Peyer's patch (tissue), 4 donors: ENCODE results near the gene RUNDC3A. TPM values are rescaled to one million over a fixed set of nuclear protein-coding genes. Genes with fewer than 3 reads are reported as not detected.
"Not testable (repeated sequence)": the region's sequence is repeated elsewhere in the genome, so short reads cannot be mapped to it uniquely, and the experiment has no call there.

ENCODE experiments used
- DNase-seq, 3 donors: peaks; one replicate each; pipeline ENCODE4 v3.0.0-alpha.2; 2017 to 2019
- H3K27ac ChIP-seq, 4 donors: fragments of 200-600 bp; sonication (generic); one replicate each; pipeline ENCODE4 v1.5.1; 2016 to 2019
- H3K27me3 ChIP-seq, 2 donors: fragments of 200-600 bp; sonication (generic); one replicate each; pipeline ENCODE4 v1.5.1; 2019
- H3K36me3 ChIP-seq, 3 donors: fragments of 200-600 bp; sonication (generic); one replicate each; pipeline ENCODE4 v1.5.1; 2016 to 2019
- H3K4me1 ChIP-seq, 4 donors: fragments of 200-600 bp; sonication (generic); one replicate each; pipeline ENCODE4 v1.5.1; 2016 to 2019
- H3K4me3 ChIP-seq, 4 donors: fragments of 200-600 bp; sonication (generic); 1 replicate in 3 of 4; 2 replicates in 1 of 4; pipeline ENCODE4 v1.5.1; 2016 to 2019; ENCODE audit warnings: mild to moderate bottlenecking in 1 of 4
- H3K9me3 ChIP-seq, 4 donors: fragments of 200-600 bp; sonication (generic); one replicate each; pipeline ENCODE4 v1.5.1; 2016 to 2019; ENCODE audit warnings: mild to moderate bottlenecking in 1 of 4
- CTCF ChIP-seq, 6 experiments: fragments of 450-650 bp in 4 of 6; fragments of 200-600 bp in 2 of 6; sonication (generic) in 1 of 6; IDR thresholded peaks; one replicate each; pipeline ENCODE4 v1.5.1; 2017 to 2019; ENCODE audit warnings: antibody characterized with exemption in 6 of 6, mild to moderate bottlenecking in 3 of 6, moderate library complexity in 1 of 6
- POLR2A ChIP-seq, 2 donors: fragments of 450-650 bp; IDR thresholded peaks; one replicate each; pipeline ENCODE4 v1.5.1; 2017; ENCODE audit warnings: antibody characterized with exemption in 2 of 2, mild to moderate bottlenecking in 2 of 2, moderate library complexity in 2 of 2
- total RNA-seq, 4 donors: library from RNA; depleted of rRNA; stranded (reverse); fragments of >200 nt; gene quantifications; one replicate each; pipeline ENCODE4 v1.1.0, GENCODE V29; 2016

Gene RUNDC3A
- total RNA-seq, 4 donors from 2014 or later = 0.88 to 14.9 (median 3.8) TPM

DNA sequence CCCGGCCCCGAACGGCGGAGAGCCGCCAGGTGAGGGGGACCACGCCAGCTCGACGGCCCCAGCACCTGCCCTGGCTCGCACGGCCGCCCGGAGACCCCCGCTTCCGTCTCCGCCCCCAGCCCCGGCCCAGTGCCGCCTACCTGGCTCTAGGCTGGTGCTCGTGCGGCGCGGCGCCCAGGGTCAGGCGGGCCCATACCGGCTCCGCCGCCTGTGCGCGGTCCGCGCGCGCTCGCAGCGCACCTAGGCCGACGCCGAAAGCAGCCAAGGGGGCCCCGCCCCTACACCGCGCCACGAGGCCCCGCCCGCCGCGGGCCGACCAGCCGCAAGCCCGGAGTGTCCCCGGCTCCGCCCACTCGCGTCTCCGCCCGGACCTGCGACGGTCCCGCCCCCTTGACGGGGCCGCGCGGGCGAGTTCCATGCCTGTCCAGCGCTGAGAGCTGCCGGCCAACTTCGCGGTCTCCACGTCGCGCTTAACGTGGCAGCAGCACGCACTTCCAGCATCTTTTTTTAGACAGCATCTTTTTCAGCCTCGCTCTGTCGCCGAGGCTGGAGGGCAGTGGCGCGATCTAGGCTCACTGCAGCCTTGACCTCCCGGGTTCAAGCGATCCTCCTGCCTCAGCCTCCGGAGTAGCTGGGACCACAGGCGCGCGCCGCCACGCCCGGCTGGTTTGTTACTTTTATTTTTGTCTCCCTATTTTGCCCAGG lies 16.3 kb downstream of the RUNDC3A start, which contains the start of gene SLC25A39:
TSS of gene SLC25A39 (minus strand) at position 253 of the 705 bp plus-strand sequence. CDS start 1,261 bp downstream, outside the sequence.
- Histone ChIP-seq H3K4me3 (peak within 1 kb of the TSS; percentile 78 to 98 (median 95)), H3K36me3 (peaks cover 0 to 27% (median 0%) of the 10 kb centered on the region in 3 donors), H3K27ac (peak within 1 kb of the TSS; percentile 91 to 99 (median 94)), H3K27me3 (no peaks in the 10 kb centered on the region), H3K4me1 (peaks cover 0 to 28% (median 7%) of the 10 kb centered on the region in 4 donors), H3K9me3 (no peaks in the 10 kb centered on the region)
- TF ChIP-seq POLR2A (IDR thresholded peaks at IDR 0.05) (peak; percentile 75), CTCF (IDR thresholded peaks at IDR 0.05) (peak in 2 of 6 experiments; percentile 14 to 44)
- DNase-seq = peak; percentile 89 to 98 (median 97)

- H3K27ac ChIP-seq = peak overlapping the region; percentile 91 to 99 (median 94)
- H3K36me3 ChIP-seq = peaks cover 0 to 5% (median 0%) of the 10 kb centered on the region in 3 donors
- no peaks in the 10 kb centered on the region for H3K9me3 ChIP-seq
- TF ChIP-seq CTCF (IDR thresholded peaks at IDR 0.05) = peak in 3 of 6 experiments; percentile 20 to 61 (median 20)
- no peak for TF ChIP-seq POLR2A (IDR thresholded peaks at IDR 0.05)
- no peaks in the 10 kb centered on the region for H3K27me3 ChIP-seq
- H3K4me3 ChIP-seq = peak overlapping the region; percentile 78 to 98 (median 95)
- H3K4me1 ChIP-seq = peaks cover 0 to 32% (median 7%) of the 10 kb centered on the region in 4 donors
- DNase-seq = peak; percentile 96 to 99 (median 96)
Measured at GRCh38 chr17:44326861-44327444, 18.6 kb downstream of the RUNDC3A start.

GRCh38 chr17:44327715-44328449 lies 19.5 kb downstream of the RUNDC3A start:
- Histone ChIP-seq H3K27me3 (no peaks in the 10 kb centered on the region), H3K9me3 (no peaks in the 10 kb centered on the region), H3K4me3 (no peak overlapping the region), H3K36me3 (no peaks in the 10 kb centered on the region), H3K27ac (no peak overlapping the region), H3K4me1 (peaks cover 0 to 29% (median 7%) of the 10 kb centered on the region in 4 donors)
- no peak for TF ChIP-seq CTCF (IDR thresholded peaks at IDR 0.05)
- no peak for TF ChIP-seq POLR2A (IDR thresholded peaks at IDR 0.05)
- no peak for DNase-seq

DNA sequence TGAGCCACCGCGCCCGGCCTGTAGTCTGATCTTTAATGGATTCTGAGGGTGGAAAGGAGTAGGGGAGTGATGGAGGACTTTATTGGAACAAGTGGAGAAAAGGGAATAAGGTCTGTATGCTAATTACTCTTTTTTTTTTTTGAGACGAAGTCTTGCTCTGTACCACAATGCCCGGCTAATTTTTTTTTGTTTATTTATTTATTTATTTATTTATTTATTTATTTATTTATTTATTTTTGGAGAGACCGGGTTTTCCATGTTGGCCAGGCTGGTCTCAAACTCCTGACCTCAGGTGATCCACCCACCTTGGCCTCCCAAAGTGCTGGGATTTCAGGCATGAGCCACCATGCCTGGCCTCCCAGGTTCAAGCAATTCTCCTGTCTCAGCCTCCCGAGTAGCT lies 21.1 kb downstream of the RUNDC3A start:
- H3K9me3 ChIP-seq, DNase-seq, H3K4me3 ChIP-seq: not testable (repeated sequence)

GRCh38 chr17:44330263-44330662 lies 21.9 kb downstream of the RUNDC3A start:
- not testable (repeated sequence) for H3K9me3 ChIP-seq, DNase-seq, H3K36me3 ChIP-seq, H3K27ac ChIP-seq, H3K27me3 ChIP-seq, H3K4me3 ChIP-seq
- peaks cover 0 to 17% (median 4%) of the 10 kb centered on the region in 4 donors for H3K4me1 ChIP-seq

More for the DNA sequence above, 21.1 kb downstream of the RUNDC3A start:
- peaks cover 0 to 17% (median 2%) of the 10 kb centered on the region in 4 donors for H3K4me1 ChIP-seq
- H3K36me3 ChIP-seq, H3K27me3 ChIP-seq, H3K27ac ChIP-seq: not testable (repeated sequence)

DNA sequence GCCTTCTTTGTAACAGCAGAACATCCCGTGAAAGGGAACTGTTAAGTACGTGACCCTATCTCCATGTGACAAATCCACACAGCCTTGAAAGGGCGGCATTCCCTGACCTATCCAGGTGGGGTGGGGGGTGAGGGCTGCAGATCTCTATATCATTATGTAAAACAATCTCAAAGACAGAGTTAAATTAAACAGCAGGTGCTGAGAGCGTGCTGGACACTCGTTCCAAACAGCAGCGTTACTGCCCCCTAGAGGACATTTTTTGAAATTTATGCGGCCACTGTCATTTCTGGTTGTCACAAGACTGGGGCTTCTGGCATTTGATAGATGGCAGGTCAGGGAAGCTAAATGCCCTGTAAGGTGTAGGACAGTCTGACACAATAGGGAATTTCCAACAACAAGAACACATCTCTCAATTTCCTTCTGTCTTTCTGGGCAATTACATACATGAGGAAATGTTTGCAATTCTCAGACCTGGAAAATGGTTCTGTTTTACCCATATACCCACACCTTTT lies 22.9 kb downstream of the RUNDC3A start:
- no peak overlapping the region for H3K27ac ChIP-seq
- no peak overlapping the region for H3K4me3 ChIP-seq
- TF ChIP-seq POLR2A (IDR thresholded peaks at IDR 0.05) (no peak), CTCF (IDR thresholded peaks at IDR 0.05) (peak; percentile 76 to 89 (median 82))
- no peaks in the 10 kb centered on the region for H3K27me3 ChIP-seq
- H3K9me3 ChIP-seq = no peaks in the 10 kb centered on the region
- peaks cover 0 to 9% (median 4%) of the 10 kb centered on the region in 4 donors for H3K4me1 ChIP-seq
- no peaks in the 10 kb centered on the region for H3K36me3 ChIP-seq
- peak; percentile 57 to 92 (median 85) for DNase-seq
